D721Med (cell line): ENCODE data around the gene MPHOSPH6.

Source experiments
- DNase-seq: peaks from one replicate; pipeline ENCODE4 v3.0.0; 2011; ENCODE audit warnings: low spot score; ENCODE audit not compliant: insufficient read length
- FAIRE-seq: peaks from 2 replicates; lab custom pipeline; 2011; peaks lifted over from hg19 to GRCh38; lab: Jason Lieb, UNC
- CTCF ChIP-seq: IDR thresholded peaks from 2 replicates; pipeline ENCODE4 v1.5.1; 2012; ENCODE audit warnings: mild to moderate bottlenecking, control low read depth; ENCODE audit not compliant: insufficient read depth; ENCODE audit errors: missing control alignments

MPHOSPH6 gene

GRCh38 chr16:82184213-82184612 is 14.2 kb upstream of the MPHOSPH6 start:
- DNase-seq (no peak), FAIRE-seq (no peak)
- TF ChIP-seq CTCF: no peak

GRCh38 chr16:82183004-82183397 is 13.0 kb upstream of the MPHOSPH6 start:
- DNase-seq (no peak), FAIRE-seq (no peak)
- no peak for TF ChIP-seq CTCF

GRCh38 chr16:82182266-82183003 is 12.4 kb upstream of the MPHOSPH6 start:
- TF ChIP-seq CTCF: no peak
- DNase-seq (no peak), FAIRE-seq (no peak)

GRCh38 chr16:82181461-82182185 is 11.6 kb upstream of the MPHOSPH6 start:
- FAIRE-seq (no peak), DNase-seq (no peak)
- no peak for TF ChIP-seq CTCF

GRCh38 chr16:82178352-82178751 is 8.3 kb upstream of the MPHOSPH6 start:
- FAIRE-seq (no peak), DNase-seq (no peak)
- no peak for TF ChIP-seq CTCF

GRCh38 chr16:82177555-82177954 is 7.5 kb upstream of the MPHOSPH6 start:
- no peak for TF ChIP-seq CTCF
- no peak for FAIRE-seq
- DNase-seq: no peak

GRCh38 chr16:82176204-82176603 is 6.2 kb upstream of the MPHOSPH6 start:
- DNase-seq (no peak), FAIRE-seq (no peak)
- no peak for TF ChIP-seq CTCF
